Ectodermal cell (in vitro differentiated cells): ENCODE results near the gene MINPP1.

Source experiments
- H3K27ac ChIP-seq: 2 replicates; pipeline ENCODE4 v1.7.0; 2013; ENCODE audit warnings: mild to moderate bottlenecking, low read depth, low read length; ENCODE audit not compliant: insufficient read depth, poor library complexity, severe bottlenecking
- H3K27me3 ChIP-seq: 2 replicates; pipeline ENCODE4 v1.7.0; 2013; ENCODE audit warnings: mild to moderate bottlenecking, low read length; ENCODE audit not compliant: insufficient read depth, control insufficient read depth, poor library complexity, severe bottlenecking
- H3K36me3 ChIP-seq: one replicate; pipeline ENCODE4 v1.7.0; 2013; ENCODE audit warnings: low read length; ENCODE audit not compliant: control insufficient read depth, insufficient read depth
- H3K4me1 ChIP-seq: one replicate; pipeline ENCODE4 v1.7.0; 2013; ENCODE audit warnings: low read length; ENCODE audit not compliant: control insufficient read depth, insufficient read depth
- H3K4me3 ChIP-seq: 2 replicates; pipeline ENCODE4 v1.7.0; 2013; ENCODE audit warnings: low read depth, low read length, control low read depth; ENCODE audit not compliant: insufficient read depth
- H3K9me3 ChIP-seq: 2 replicates; pipeline ENCODE4 v1.7.0; 2013; ENCODE audit warnings: mild to moderate bottlenecking, low read length, moderate library complexity; ENCODE audit not compliant: control insufficient read depth
- WGBS, 2 experiments: methylation state at CpG; one replicate each; pipeline ENCODE4 v1.1.7; 2013; ENCODE audit warnings: missing lambda C conversion rate in 2 of 2; 5-methylcytosine and 5-hydroxymethylcytosine counted together

The MINPP1 gene

DNA sequence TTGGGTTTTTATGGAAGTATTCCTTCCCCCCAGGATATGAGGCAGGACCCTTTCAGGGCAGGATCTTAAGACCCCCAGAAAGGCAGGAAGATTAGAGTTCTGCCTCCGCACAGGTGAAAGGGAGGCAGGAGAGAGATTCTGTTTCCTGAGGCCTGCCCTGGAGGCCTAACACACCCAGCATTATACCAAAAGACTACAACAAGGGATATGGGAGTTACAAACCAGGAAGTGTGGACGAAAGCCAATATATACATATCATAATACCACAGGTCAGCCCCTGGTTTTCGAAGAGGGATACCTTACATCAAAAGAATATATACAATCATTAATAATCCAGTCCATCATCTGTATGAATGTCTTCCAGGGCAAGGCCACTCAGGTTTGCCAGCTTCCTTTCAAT is 14.2 kb downstream of the MINPP1 start:
- 94 to 98% methylated on average over 3 of the region's 3 CpGs for WGBS, 2 experiments
- H3K4me1 ChIP-seq: no peaks in the 10 kb centered on the region
- H3K36me3 ChIP-seq: peaks cover 20% of the 10 kb centered on the region
- no peak overlapping the region for H3K27ac ChIP-seq
- H3K4me3 ChIP-seq: no peak overlapping the region
- no peaks in the 10 kb centered on the region for H3K27me3 ChIP-seq
- H3K9me3 ChIP-seq: no peaks in the 10 kb centered on the region

DNA sequence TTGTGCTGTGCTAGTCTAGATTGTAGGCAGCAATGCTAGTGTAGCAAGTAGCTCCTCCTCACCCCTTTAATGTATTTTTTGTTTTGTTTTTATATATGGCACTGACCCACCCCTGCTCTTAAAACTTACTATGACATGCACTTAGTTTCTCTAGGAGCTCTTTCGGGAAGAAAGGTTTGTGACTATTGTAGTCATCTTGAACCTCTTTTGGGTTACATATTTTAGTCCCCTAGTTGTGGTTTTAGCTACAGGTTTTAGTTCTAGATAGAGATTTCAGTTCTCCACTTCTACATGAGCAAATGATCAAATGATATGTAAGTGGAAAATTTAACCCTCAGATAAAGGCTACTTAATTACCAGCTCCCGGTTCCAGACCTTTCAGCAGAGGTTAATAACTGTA is 14.9 kb downstream of the MINPP1 start:
- H3K4me1 ChIP-seq: no peaks in the 10 kb centered on the region
- H3K36me3 ChIP-seq: peaks cover 19% of the 10 kb centered on the region
- WGBS, 2 experiments: 93 to 100% methylated on average over 1 of the region's 2 CpGs

DNA sequence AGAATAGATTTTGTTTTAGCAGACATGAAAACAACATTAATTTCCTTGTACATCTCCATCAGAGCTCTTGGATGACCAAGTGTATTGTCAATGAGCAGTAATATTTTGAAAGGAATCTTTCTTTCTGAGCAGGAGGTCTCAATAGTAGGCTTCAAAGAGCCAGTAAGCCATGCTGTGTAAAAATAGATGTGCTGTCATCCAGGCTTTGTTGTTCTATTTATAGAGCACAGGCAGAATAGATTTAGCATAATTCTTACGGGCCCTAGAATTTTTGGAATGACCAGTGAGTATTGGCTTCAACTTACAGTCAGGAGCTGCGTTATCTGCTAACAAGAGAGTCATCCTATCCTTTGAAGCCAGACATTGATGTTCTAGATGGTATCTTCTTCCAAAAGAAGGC is 19.0 kb downstream of the MINPP1 start:
- H3K27me3 ChIP-seq: no peaks in the 10 kb centered on the region
- H3K9me3 ChIP-seq: no peaks in the 10 kb centered on the region
- H3K4me1 ChIP-seq: no peaks in the 10 kb centered on the region
- H3K36me3 ChIP-seq: peaks cover 11% of the 10 kb centered on the region
- H3K27ac ChIP-seq: no peak overlapping the region
- no peak overlapping the region for H3K4me3 ChIP-seq
- WGBS, 2 experiments: 94 to 98% methylated on average over 2 of the region's 2 CpGs

More for the DNA sequence above, 14.9 kb downstream of the MINPP1 start:
- no peaks in the 10 kb centered on the region for H3K27me3 ChIP-seq
- H3K9me3 ChIP-seq: no peaks in the 10 kb centered on the region
- no peak overlapping the region for H3K27ac ChIP-seq
- no peak overlapping the region for H3K4me3 ChIP-seq

DNA sequence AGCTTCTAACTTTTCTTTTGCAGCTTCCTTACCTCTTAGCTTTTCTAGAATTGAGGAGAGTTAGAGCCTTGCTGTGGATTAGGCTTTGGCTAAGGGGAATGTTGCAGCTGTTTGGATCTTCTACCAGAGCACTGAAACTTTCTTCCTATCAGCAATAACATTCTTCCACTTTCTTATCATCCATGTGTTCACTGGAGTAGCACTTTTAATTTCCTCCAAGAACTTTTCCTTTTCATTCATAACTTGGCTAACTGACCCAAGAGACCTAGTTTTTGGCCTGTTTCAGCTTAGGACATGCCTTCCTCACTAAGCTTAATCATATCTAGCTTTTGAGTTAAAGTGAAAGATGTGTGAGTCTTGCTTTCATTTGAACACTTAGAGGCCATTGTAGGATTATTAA is 19.6 kb downstream of the MINPP1 start:
- Histone ChIP-seq H3K36me3 (peaks cover 11% of the 10 kb centered on the region), H3K27ac (no peak overlapping the region), H3K9me3 (no peaks in the 10 kb centered on the region), H3K4me1 (no peaks in the 10 kb centered on the region), H3K4me3 (no peak overlapping the region), H3K27me3 (no peaks in the 10 kb centered on the region)

DNA sequence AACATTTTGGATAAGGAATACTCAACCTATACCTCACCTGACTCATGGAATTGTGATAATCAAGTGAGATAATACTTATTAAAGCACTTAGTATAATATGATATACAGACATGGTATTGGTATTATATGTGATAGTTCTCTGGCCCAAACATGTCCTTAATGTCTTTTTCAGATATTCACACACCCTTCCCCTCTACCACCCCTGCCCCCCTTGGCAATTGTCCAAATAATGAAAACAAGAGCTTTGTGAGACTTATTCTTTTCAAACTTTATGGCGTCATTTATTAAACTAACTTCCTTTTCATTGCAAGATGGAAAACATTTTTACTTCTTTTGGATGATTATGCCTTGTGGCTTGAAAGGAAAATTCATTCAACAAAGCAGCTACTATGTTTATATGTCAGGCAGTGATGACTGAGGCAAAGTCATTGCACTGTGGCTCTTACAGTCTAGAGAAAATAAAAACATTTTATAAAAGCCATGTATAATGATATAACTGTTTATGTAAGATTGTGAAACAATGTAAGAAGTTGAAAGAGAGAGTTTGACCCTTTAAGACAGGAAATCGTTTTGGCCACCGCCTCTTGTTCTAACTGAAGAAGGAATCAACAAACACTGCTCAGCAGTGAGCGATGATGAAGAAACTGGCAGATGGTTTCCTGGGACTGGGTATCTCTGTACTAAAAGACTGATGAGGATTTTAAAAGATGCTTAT is 27.4 kb downstream of the MINPP1 start:
- H3K27ac ChIP-seq: no peak overlapping the region
- no peaks in the 10 kb centered on the region for H3K4me1 ChIP-seq
- H3K27me3 ChIP-seq: no peaks in the 10 kb centered on the region
- H3K9me3 ChIP-seq: no peaks in the 10 kb centered on the region
- no peak overlapping the region for H3K4me3 ChIP-seq
- 93 to 96% methylated on average over 4 of the region's 4 CpGs for WGBS, 2 experiments
- H3K36me3 ChIP-seq: peaks cover 20% of the 10 kb centered on the region

DNA sequence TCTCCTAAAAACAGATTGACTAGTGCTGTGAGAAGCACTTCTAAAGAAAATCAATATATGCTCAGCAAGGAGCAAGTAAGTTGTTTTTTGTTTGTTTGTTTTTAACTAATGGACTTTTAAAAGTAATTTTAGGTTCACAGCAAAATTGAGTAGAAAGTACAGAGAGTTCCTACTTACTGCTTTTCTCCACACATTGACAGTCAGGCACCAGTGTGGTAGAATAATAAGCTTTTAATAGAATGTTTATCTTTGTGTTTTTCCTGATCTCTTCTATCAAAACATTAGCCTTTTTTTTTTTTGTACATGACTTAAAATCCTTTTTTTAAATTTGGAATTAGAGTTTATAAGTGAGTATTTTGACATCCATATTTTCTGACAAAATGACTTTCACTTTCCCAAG is 28.0 kb downstream of the MINPP1 start:
- Histone ChIP-seq H3K36me3 (peaks cover 20% of the 10 kb centered on the region), H3K27ac (no peak overlapping the region), H3K4me3 (no peak overlapping the region), H3K9me3 (no peaks in the 10 kb centered on the region), H3K4me1 (no peaks in the 10 kb centered on the region), H3K27me3 (no peaks in the 10 kb centered on the region)

DNA sequence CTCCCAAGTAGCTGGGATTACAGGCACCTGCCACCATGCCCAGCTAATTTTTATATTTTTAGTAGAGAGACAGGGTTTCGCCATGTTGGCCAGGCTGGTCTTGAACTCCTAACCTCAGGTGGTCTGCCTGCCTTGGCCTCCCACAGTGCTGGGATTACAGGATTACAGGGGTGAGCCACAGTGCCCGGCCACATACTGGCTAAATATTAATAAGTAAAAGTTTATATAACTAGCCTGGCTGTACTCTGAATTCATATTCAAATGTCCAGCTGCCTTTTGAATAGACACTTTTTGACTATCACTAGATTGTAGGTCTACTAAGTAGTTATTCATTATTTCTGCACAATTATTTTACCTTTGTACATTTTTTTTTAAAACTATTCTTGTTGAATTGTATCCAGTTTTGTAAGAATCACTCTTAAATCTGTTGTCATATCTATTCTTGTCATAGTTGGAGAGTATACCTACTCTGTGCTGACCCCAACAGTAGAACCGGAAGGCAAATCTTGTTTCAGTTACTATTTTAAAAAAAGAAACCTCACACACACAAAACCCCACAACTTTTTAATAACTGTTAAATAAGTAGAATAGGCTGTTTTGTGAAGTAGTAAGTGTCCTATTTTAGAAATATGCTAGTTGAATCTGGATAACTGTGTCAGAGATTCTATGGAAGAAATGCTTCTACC is 29.6 kb downstream of the MINPP1 start:
- Histone ChIP-seq H3K4me1 (peaks cover 4% of the 10 kb centered on the region), H3K27ac (no peak overlapping the region), H3K36me3 (peaks cover 20% of the 10 kb centered on the region), H3K4me3 (no peak overlapping the region), H3K27me3 (no peaks in the 10 kb centered on the region), H3K9me3 (no peaks in the 10 kb centered on the region)
- WGBS, 2 experiments: 88 to 97% methylated on average over 2 of the region's 3 CpGs

DNA sequence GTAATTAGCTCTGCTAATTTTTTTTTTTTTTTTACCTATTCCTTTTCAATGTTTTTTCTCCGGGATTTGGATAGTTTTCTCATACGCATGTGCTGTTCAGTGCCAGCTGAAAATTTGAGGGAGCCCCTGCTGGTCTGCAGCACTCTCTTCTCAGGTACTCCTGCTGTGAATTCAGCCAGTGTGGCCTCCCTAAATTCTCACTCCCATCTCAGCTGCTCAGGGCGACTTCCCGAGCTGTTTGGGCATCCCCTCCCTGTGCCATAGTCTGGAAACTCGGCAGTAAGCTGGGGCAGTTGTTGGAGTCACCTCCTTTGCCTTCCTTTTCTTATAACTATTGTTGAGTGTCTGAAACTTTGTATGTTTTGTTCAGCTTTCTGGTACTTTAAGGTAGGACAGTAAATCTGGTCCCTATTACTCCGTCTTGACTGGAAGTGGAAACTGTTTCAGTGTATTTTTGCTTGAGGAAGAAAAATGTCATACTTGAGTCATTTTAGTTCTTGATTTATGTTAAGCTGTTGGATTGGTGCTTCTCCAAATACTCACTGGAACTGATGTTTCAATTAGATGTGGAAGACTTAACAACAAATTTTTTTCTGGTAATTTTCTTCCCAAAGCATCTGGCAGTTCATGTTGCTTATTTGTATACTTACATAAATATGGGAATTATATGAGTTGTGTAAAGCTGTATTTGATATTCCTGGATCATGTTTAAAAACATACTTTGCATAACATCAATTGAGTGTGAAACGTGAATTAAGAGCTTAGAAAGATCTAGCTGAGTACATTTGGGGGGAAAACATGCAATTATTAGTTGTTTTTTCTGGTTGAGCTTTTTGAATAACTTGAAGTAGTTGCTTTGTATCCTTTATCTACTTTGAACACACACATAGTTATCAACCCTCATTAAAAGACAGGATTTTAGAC is 33.7 kb downstream of the MINPP1 start:
- Histone ChIP-seq H3K4me1 (peaks cover 4% of the 10 kb centered on the region), H3K36me3 (peaks cover 18% of the 10 kb centered on the region)
- WGBS, 2 experiments: 54 to 66% methylated on average over 7 of the region's 7 CpGs

DNA sequence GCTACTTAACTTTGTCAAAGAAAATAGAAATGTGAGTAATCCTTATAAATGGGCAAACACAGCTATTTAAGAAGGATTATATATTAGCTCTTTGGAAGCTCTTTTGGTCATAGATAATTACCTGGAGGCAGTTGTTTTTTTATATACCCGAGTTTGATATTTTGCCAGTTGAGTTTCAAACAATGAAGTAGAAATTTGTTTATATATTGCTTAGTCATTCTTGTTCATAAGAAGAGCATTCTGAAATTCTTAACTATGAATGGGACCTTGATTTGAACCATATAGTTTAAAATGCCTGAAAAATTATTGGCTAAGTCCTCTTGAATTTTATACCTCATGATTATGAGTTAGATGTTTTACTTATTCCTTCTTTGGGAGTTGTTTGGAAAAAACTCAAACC is 36.4 kb downstream of the MINPP1 start:
- peaks cover 4% of the 10 kb centered on the region for H3K4me1 ChIP-seq
- 90 to 93% methylated on average over 1 of the region's 1 CpG for WGBS, 2 experiments

More for the DNA sequence above, 33.7 kb downstream of the MINPP1 start:
- no peak overlapping the region for H3K4me3 ChIP-seq
- no peaks in the 10 kb centered on the region for H3K27me3 ChIP-seq
- no peak overlapping the region for H3K27ac ChIP-seq
- H3K9me3 ChIP-seq: no peaks in the 10 kb centered on the region

DNA sequence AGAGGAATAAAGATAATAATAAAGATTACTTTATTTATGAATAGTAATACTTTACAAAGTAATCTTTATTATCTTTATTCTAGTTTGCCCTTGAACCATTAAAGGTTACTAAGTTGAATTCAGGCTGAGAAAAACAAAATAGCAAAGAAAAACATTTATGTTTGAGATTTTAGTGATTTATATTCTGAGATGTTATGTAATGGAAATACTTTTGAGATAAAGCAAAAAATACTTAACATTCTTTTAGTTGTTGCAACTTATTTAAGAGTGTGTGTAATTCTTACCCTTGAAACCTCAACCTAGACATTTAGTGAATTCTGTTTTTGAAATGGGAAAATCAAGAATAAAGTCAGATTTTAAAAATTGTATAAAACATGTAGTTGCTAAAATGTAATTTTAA is 40.0 kb downstream of the MINPP1 start:
- no peaks in the 10 kb centered on the region for H3K27me3 ChIP-seq
- no peak overlapping the region for H3K27ac ChIP-seq
- H3K4me3 ChIP-seq: no peak overlapping the region
- no peaks in the 10 kb centered on the region for H3K9me3 ChIP-seq
- H3K36me3 ChIP-seq: peaks cover 19% of the 10 kb centered on the region
- no peaks in the 10 kb centered on the region for H3K4me1 ChIP-seq

More for the DNA sequence above, 36.4 kb downstream of the MINPP1 start:
- Histone ChIP-seq H3K27me3 (no peaks in the 10 kb centered on the region), H3K9me3 (no peaks in the 10 kb centered on the region), H3K4me3 (no peak overlapping the region), H3K27ac (no peak overlapping the region), H3K36me3 (peaks cover 18% of the 10 kb centered on the region)
